Effector CD8-positive, alpha-beta T cell (primary cell): ENCODE data around the gene SORCS2.
"Not testable (repeated sequence)": the region's sequence is repeated elsewhere in the genome, so short reads cannot be mapped to it uniquely, and the experiment has no call there.

Experiments used
- DNase-seq: peaks from one replicate; lab custom pipeline; 2025; lab: John Stamatoyannopoulos, UW

Gene SORCS2

GRCh38 chr4:7450775-7451433 is 258.6 kb downstream of the SORCS2 start:
- no peak for DNase-seq

- no peak for DNase-seq
These were observed 259.1 kb downstream of the SORCS2 start for GRCh38 chr4:7451434-7451789.

GRCh38 chr4:7451800-7452199 is 259.5 kb downstream of the SORCS2 start:
- no peak for DNase-seq

GRCh38 chr4:7452802-7453201 is 260.5 kb downstream of the SORCS2 start:
- DNase-seq, result not testable (repeated sequence)

GRCh38 chr4:7457201-7458065 is 265.1 kb downstream of the SORCS2 start:
- DNase-seq, result no peak

- DNase-seq, result no peak
These were observed 265.7 kb downstream of the SORCS2 start for GRCh38 chr4:7458066-7458425.

- DNase-seq, result no peak
These were observed 266.1 kb downstream of the SORCS2 start for GRCh38 chr4:7458477-7458876.

- no peak for DNase-seq
These were observed 267.1 kb downstream of the SORCS2 start for GRCh38 chr4:7459471-7459870.

- no peak for DNase-seq
These were observed 268.2 kb downstream of the SORCS2 start for GRCh38 chr4:7460566-7460965.

- no peak for DNase-seq
These were observed 268.9 kb downstream of the SORCS2 start for GRCh38 chr4:7461230-7461629.

- DNase-seq, result no peak
These were observed 270.2 kb downstream of the SORCS2 start for GRCh38 chr4:7462509-7462971.

- DNase-seq, result no peak
These were observed 271.4 kb downstream of the SORCS2 start for GRCh38 chr4:7463566-7464258.

GRCh38 chr4:7464259-7464655 is 271.9 kb downstream of the SORCS2 start:
- no peak for DNase-seq

- no peak for DNase-seq
These were observed 272.7 kb downstream of the SORCS2 start for GRCh38 chr4:7465017-7465416.

GRCh38 chr4:7466215-7466614 is 273.9 kb downstream of the SORCS2 start:
- DNase-seq, result no peak

GRCh38 chr4:7466904-7467303 is 274.6 kb downstream of the SORCS2 start:
- DNase-seq, result no peak

- no peak for DNase-seq
These were observed 275.1 kb downstream of the SORCS2 start for GRCh38 chr4:7467471-7467870.

- no peak for DNase-seq
These were observed 276.7 kb downstream of the SORCS2 start for GRCh38 chr4:7469023-7469422.

GRCh38 chr4:7470111-7470510 is 277.8 kb downstream of the SORCS2 start:
- no peak for DNase-seq

- no peak for DNase-seq
These were observed 278.3 kb downstream of the SORCS2 start for GRCh38 chr4:7470522-7471128.

GRCh38 chr4:7472442-7473013 is 280.2 kb downstream of the SORCS2 start:
- no peak for DNase-seq

- no peak for DNase-seq
These were observed 280.7 kb downstream of the SORCS2 start for GRCh38 chr4:7473081-7473480.
